H7 (cell line): Measurements from ENCODE around the gene RUBCN. TPM values are rescaled to one million over a fixed set of nuclear protein-coding genes. Genes with fewer than 3 reads are reported as not detected.
A peak's percentile ranks its signal among the peaks of the same experiment; 100 is the strongest.
"Not testable (repeated sequence)": the region's sequence is repeated elsewhere in the genome, so short reads cannot be mapped to it uniquely, and the experiment has no call there.

Source experiments
- DNase-seq: peaks from one replicate; pipeline ENCODE4 v3.0.0; 2012
- H3K27me3 ChIP-seq: 2 replicates; pipeline ENCODE4 v1.6.0; 2011; ENCODE audit warnings: mild to moderate bottlenecking, low read length; ENCODE audit not compliant: control insufficient read depth, insufficient read depth
- H3K36me3 ChIP-seq: replicated peaks from 2 replicates; pipeline ENCODE4 v1.5.1; 2011; ENCODE audit warnings: low read length; ENCODE audit not compliant: control insufficient read depth, insufficient read depth
- H3K4me3 ChIP-seq: 2 replicates; pipeline ENCODE4 v1.5.1; 2011; ENCODE audit warnings: low read depth, mild to moderate bottlenecking, control low read depth, low read length, moderate library complexity; ENCODE audit not compliant: insufficient read depth
- total RNA-seq: library from RNA; depleted of rRNA; stranded (reverse); fragments of >200 nt; shearing (Covaris generic); gene quantifications from 2 replicates; pipeline ENCODE4 v1.2.3, GENCODE V29; 2014

The RUBCN gene
- total RNA-seq, 1 experiment from 2014 or later, result 15.5 TPM

DNA sequence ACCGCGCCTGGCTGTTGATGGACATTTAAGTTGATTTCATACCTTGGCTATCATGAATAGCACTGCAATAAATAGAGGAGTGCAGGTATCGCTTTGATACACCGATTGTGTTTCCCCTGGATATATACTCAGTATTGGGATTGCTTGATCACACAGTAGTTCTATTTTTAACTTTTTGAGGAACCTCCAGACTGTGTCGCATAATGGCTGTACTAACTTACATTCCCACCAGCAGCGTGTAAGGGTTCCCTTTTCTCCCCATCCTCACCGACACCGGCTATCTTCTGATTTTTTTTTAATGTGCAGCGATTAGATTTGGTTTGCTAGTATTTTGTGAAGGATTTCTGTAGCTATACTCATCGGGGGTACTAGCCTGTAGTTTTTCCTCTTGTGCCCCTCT, 16.0 kb downstream of the RUBCN start:
- Histone ChIP-seq H3K27me3 (no peaks in the 10 kb centered on the region), H3K36me3 (no peaks in the 10 kb centered on the region), H3K4me3 (no peak overlapping the region)
- DNase-seq, result no peak

DNA sequence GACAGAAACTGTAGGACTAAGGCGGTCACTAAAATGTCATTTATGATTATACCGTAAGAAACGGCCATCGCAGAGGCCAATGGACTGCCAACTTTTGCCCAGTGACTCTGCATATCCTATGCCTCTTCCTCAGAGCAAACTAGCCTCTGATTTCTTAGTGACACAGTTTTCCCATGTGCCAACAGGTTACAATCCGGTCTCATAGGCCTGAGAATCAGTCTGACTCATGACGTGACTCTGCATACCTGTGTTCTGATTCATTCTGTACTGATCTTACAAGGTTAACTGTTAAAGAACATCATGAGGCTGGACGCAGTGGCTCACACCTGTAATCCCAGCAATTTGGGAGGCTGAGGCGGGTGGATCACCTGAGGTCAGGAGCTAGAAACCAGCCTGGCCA, 17.8 kb downstream of the RUBCN start:
- no peak for DNase-seq
- Histone ChIP-seq H3K36me3 (no peaks in the 10 kb centered on the region), H3K4me3 (no peak overlapping the region)

DNA sequence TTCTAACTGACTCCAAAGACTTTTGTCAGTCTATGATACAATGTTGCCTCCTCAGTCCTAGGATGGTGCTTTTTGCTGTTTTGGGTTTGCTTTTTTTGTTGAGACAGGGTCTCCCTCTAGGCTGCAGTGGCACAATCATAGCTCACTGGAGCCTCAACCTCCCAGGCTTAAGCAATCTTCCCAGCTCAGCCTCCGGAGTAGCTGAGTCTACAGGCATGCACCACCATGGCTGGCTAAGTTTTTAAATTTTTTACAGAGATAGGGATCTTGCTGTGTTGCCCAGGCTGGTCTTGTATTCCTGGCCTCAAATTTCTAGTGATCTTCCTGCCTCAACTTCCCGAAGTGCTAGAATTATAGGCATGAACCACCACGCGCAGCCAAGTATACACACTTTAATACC, 22.5 kb downstream of the RUBCN start:
- Histone ChIP-seq H3K4me3 (no peak overlapping the region), H3K36me3 (no peaks in the 10 kb centered on the region)

More for the DNA sequence above, 17.8 kb downstream of the RUBCN start:
- H3K27me3 ChIP-seq, result no peaks in the 10 kb centered on the region

DNA sequence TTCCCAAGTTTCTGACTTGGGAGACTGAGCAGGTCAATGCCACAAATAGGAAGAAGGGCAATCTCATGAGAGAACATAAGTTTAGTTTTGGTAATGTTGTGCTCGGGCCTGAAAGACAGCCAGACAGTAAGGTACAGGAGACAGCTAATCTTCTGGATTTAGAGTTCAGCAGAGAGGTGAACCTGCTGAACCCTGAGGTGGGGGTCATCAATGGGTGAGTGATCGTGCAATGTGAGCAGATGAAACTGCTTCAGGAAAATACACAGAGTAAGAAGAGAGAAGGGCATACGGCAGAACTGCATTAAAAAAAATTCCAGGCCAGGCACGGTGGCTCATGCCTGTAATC, 23.3 kb downstream of the RUBCN start:
- no peaks in the 10 kb centered on the region for H3K27me3 ChIP-seq
- no peak overlapping the region for H3K4me3 ChIP-seq
- no peaks in the 10 kb centered on the region for H3K36me3 ChIP-seq
- DNase-seq, result no peak

More for the DNA sequence above, 22.5 kb downstream of the RUBCN start:
- no peak for DNase-seq
- no peaks in the 10 kb centered on the region for H3K27me3 ChIP-seq

DNA sequence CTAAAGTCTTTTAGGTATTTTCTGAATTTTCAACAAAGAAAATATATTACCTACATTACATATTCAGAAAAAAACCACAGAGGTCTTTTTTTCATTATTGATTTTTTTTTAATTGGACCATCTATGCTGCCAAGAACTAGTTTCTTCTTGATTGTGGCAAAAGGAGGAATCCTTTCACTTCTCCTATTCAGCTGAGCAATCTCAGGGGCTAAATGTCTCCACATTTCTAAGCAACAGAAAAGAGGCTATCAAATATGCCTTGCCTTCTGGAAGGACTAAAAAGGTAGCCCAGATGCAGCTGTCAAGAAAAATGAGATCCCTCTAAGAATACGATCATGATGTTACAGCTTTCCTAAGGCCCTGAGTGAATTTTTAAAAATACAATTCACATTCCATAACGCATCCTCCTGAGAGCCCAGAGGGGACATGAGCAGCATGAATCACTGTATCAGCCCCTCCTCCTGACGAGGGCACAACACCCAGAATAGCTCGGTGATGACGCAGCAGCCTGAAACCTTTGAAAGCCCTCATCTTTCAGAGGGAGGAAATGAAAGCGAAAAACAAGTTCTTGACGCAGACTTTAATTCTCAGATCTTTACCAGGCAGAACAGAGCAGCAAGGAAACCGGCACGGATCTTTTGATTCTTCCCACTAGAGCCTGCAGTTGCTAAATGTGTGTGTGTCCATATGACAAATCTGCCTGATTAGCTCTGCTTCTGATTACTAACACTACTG, 24.6 kb downstream of the RUBCN start:
- Histone ChIP-seq H3K27me3 (no peaks in the 10 kb centered on the region), H3K36me3 (no peaks in the 10 kb centered on the region), H3K4me3 (no peak overlapping the region)
- peak; percentile 74 for DNase-seq

DNA sequence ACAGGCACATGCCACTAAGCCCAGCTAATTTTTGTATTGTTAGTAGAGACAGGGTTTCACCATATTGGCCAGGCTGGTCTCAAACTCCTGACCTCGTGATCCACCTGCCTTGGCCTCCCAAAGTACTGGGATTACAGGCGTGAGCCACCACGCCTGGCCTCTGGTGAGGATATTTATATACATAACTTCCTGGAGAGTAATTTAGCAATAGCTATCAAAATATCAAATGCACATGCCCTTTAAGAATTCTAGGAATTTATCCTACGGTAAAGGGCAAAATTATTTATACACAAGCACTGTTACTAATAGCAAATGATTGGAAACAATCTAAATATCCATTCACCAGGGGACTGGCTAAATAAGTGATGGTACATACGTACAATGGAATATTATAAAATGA, 25.7 kb downstream of the RUBCN start:
- H3K27me3 ChIP-seq, DNase-seq: not testable (repeated sequence)

DNA sequence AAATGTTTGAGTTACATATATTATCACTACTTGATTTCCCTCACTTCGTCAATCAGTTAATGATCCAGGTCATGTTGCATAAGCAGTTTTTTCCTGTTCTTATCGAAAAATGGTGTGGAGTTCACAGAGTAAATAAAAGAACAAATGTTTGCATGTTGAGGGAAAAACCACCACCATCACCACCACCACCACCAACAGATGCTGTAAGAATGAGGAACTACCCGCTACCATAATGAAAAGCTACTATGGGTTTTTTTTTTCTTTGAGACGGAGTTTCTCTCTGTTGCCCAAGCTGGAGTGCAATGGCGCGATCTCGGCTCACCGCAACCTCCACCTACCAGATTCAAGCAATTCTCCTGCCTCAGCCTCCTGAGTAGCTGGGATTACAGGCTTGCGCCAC, 27.6 kb downstream of the RUBCN start:
- Histone ChIP-seq H3K36me3 (peaks cover 2% of the 10 kb centered on the region; the same call in 1 of the 2 replicates), H3K4me3 (no peak overlapping the region), H3K27me3 (no peaks in the 10 kb centered on the region)
- no peak for DNase-seq

More for the DNA sequence above, 25.7 kb downstream of the RUBCN start:
- not testable (repeated sequence) for H3K36me3 ChIP-seq, H3K4me3 ChIP-seq

DNA sequence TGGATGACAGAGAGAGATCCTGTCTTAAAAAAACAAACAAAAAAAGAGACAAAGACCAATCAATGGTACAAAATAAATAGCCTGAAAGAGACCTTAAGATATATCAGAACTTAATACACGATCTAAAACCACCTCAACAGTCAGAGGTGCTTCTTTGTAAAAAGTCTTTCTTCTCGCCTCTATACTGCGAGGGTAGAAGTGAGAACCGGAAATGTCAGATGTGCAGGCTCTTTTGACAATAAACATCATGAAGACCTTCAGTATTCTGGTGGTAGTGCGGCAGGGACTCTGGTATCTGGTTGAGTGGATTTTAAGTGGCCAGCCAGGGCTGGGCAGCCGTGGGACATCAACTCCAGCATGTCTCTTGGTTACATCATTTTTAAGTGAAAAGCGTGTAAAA, 30.0 kb downstream of the RUBCN start:
- Histone ChIP-seq H3K36me3 (peaks cover 4% of the 10 kb centered on the region), H3K27me3 (no peaks in the 10 kb centered on the region), H3K4me3 (no peak overlapping the region)
- DNase-seq, result no peak

DNA sequence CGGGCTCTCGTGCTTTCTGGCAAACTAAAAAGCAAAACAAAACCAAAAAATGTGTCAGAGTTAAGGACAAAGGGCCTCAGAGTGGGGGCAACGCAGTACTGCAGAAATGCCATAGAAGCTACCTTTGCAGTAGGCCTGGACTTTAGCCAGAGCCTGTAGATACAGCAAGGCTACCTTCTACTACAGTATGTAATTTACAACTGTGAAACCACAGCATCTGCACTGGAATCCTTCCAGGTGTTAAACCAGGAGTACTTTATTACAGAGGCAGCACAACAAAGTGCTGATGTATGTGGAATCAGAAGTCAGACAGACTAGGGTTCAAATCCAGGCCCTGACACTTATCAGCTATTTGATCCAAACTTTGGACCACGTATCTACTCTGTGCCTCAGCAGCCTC, 34.9 kb downstream of the RUBCN start:
- Histone ChIP-seq H3K36me3 (peaks cover 8% of the 10 kb centered on the region), H3K27me3 (no peaks in the 10 kb centered on the region), H3K4me3 (no peak overlapping the region)
- no peak for DNase-seq

DNA sequence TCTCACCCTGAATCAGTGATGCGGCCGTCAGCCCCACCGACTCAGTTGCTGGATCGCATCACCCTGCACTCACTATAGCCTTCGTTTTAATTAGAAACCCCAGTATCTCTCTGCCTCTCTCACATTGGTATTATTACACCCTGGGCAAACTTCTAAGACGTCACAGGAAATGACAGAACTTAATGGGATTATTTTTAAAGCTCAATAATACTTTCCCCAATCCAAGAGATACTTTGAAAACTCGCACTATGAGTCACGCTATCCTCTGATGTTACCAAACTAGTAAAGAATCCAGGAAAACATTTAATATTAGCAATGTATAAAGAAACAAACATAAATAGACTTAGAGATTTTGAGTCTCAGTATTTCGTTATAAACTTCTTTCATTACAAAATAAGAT, 36.6 kb downstream of the RUBCN start:
- no peak for DNase-seq
- Histone ChIP-seq H3K36me3 (peaks cover 12% of the 10 kb centered on the region), H3K4me3 (no peak overlapping the region), H3K27me3 (no peaks in the 10 kb centered on the region)

DNA sequence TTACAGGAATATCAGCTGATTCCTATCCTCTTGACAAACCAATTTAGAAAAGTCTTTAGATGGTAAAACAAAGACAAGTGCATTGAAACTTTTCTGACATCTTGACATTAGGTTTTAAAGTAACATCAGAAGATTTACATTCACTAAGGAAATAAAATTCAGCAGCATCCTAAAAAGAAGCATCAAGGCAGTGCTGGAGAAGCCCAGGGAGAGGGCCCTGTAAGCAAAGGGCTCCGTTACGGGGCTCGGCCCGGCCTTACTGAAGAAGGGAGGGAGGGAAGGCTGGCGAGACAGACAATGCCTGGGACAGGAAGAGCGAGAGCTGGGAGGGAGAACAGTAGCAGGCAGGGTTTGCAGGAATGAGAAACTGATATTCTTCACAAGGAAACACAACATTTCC, 39.3 kb downstream of the RUBCN start:
- Histone ChIP-seq H3K4me3 (no peak overlapping the region), H3K27me3 (no peaks in the 10 kb centered on the region), H3K36me3 (peaks cover 10% of the 10 kb centered on the region)
- DNase-seq, result no peak

DNA sequence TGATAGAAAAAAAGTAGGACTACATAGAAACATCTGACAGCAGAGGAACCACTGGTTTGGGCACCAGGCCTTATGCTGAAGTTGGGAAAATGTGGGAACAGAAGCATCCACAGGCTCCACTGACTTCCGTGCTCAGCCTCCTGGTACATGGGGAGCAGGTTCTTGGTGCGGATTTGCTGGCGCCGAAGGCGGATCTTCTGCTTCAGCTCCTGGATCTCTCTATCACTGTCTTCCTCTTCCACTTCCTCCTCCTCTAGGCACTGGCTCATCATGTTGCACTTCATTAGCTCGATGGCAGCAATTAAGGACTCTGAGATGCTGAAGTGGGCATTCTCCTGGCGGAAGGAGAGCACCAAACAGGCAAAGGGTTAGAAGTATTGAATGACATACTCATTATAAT, 42.5 kb downstream of the RUBCN start:
- Histone ChIP-seq H3K27me3 (no peaks in the 10 kb centered on the region), H3K4me3 (no peak overlapping the region), H3K36me3 (peaks cover 6% of the 10 kb centered on the region)
- DNase-seq, result no peak

DNA sequence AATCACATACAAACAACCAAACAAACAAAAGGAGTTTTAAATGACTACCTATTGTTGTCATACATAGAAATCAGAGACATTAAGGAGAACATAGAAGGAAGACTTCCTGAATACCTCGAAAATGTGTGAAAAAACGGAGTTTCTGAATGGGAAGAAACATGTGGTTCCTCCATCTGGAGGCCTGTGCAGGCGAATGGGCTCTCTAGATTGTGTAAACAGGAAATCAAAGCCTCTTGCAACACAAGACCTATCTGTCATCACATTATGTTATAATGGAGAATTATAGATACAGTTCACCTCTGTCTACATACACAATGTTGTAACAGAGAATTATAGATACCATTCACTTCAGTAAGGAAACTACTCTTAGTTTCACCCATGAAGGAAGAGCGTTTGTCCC, 44.1 kb downstream of the RUBCN start:
- DNase-seq, result no peak
- H3K27me3 ChIP-seq, result no peaks in the 10 kb centered on the region
- peaks cover 6% of the 10 kb centered on the region for H3K36me3 ChIP-seq
- H3K4me3 ChIP-seq, result no peak overlapping the region

DNA sequence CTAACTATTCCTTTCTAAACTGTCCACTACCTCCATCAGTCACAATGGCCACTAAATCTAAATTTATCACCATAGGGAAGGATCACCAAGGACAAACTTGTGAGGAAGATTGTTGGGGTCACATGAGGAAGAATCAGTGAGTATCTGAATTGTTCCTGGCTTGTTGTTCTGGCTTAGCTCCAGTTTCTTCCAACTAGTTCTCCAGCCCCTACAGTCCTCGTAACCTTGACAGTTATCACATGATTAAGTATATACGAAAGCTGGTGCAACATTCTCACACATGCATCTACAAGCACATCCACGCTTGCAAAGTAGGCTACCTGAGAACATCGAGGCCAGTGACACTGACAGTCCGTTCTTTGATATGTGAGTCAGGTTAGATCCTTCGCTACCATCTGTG, 46.0 kb downstream of the RUBCN start:
- Histone ChIP-seq H3K36me3 (peaks cover 6% of the 10 kb centered on the region), H3K27me3 (no peaks in the 10 kb centered on the region), H3K4me3 (no peak overlapping the region)
- no peak for DNase-seq

DNA sequence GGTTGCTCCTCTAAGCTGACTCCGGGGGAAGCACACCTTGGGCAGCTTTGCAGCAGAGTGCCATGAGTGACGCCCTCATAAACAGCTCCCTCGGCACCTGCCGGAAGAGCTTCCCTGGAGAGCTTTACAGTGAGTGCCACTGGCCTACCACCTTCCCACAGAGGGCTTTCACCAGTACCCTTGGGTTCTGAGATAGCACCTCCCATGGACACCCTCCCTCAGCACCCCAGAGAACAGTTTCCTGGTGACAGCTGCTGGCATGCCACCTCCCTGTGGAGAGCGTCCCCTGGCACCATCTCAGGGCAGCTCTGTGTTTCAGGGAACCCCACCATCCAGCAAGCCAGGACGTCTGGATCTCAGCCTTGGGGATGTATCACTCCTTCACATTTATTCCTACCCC, 49.1 kb downstream of the RUBCN start:
- Histone ChIP-seq H3K27me3 (no peaks in the 10 kb centered on the region), H3K36me3 (peaks cover 6% of the 10 kb centered on the region), H3K4me3 (no peak overlapping the region)
- DNase-seq, result no peak

DNA sequence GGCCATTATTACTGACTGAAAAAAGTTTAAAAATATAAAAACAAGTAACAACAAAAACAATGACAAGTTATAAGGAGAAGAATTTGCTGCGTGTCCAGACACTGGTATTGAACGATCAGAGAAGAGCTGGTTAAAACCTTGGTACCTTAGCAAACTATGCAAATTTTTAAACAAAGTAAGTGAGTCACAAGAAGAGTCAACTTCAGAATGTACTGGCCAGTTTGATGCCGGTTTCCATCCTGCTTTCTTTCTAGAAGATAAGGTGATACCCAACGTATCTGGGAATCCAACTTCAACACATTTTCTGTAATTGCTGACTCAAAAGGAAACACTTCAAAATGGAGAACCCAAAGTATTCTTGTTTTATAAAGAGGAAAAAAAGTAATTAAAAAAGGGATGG, 49.8 kb downstream of the RUBCN start:
- Histone ChIP-seq H3K27me3 (no peaks in the 10 kb centered on the region), H3K36me3 (peaks cover 7% of the 10 kb centered on the region), H3K4me3 (no peak overlapping the region)
- no peak for DNase-seq
